Left ventricle myocardium superior (tissue), 1 donor: ENCODE data around the gene SLC7A9. TPM values are rescaled to one million over a fixed set of nuclear protein-coding genes. Genes with fewer than 3 reads are reported as not detected.
"Not testable (repeated sequence)": the region's sequence is repeated elsewhere in the genome, so short reads cannot be mapped to it uniquely, and the experiment has no call there.

Experiments used
- ATAC-seq: fragments of 200-7000 bp; cut with Tn5 transposase; one replicate; pipeline ENCODE4 v1.9.1; 2020; ENCODE audit warnings: mild to moderate bottlenecking, moderate library complexity
- DNase-seq: peaks from one replicate; pipeline ENCODE4 v3.0.0-alpha.2; 2020
- intact Hi-C: fragments of 100-400 bp; cut with micrococcal nuclease; formaldehyde crosslinking; loops from one replicate; pipeline ENCODE4 v1.11.0; 2022
- total RNA-seq: library from RNA; stranded (reverse); fragmentation: NEBNext Ultra II Directional; extraction: Animal tissue kit (Norgen Biotek cat#: 25700); gene quantifications from one replicate; pipeline ENCODE4 v1.2.1, GENCODE V29; 2021
- donor health status: DM: no; HTN: yes; CAD: no; lungs with severe emphysema.

SLC7A9 gene
- total RNA-seq, 1 donor from 2014 or later = not detected

- DNase-seq, ATAC-seq, intact Hi-C loops: not testable (repeated sequence)
These were observed 36.7 kb downstream of the SLC7A9 start for GRCh38 chr19:32832825-32833224.

GRCh38 chr19:32832094-32832493 is 37.5 kb downstream of the SLC7A9 start:
- DNase-seq, intact Hi-C loops, ATAC-seq: not testable (repeated sequence)

- no peak for DNase-seq
- intact Hi-C loops = no loop called here
- ATAC-seq = no peak
These were observed 38.0 kb downstream of the SLC7A9 start for GRCh38 chr19:32831611-32832010.

- DNase-seq (no peak), ATAC-seq (no peak)
- intact Hi-C loops = no loop called here
These were observed 39.1 kb downstream of the SLC7A9 start for GRCh38 chr19:32830231-32831014.

GRCh38 chr19:32829345-32829896 is 40.1 kb downstream of the SLC7A9 start:
- ATAC-seq (no peak), DNase-seq (no peak)
- intact Hi-C loops = no loop called here

GRCh38 chr19:32828643-32829344 is 40.8 kb downstream of the SLC7A9 start:
- ATAC-seq (no peak), DNase-seq (no peak)
- intact Hi-C loops = no loop called here

GRCh38 chr19:32828139-32828538 is 41.4 kb downstream of the SLC7A9 start:
- ATAC-seq (no peak), DNase-seq (no peak)
- intact Hi-C loops = no loop called here

GRCh38 chr19:32824916-32825608 is 44.5 kb downstream of the SLC7A9 start:
- ATAC-seq = no peak

GRCh38 chr19:32824191-32824751 is 45.3 kb downstream of the SLC7A9 start:
- intact Hi-C loops = no loop called here
- no peak for ATAC-seq

More at GRCh38 chr19:32824916-32825608, 44.5 kb downstream of the SLC7A9 start:
- no peak for DNase-seq
- intact Hi-C loops = no loop called here

GRCh38 chr19:32823747-32824102 is 45.8 kb downstream of the SLC7A9 start:
- intact Hi-C loops = no loop called here
- ATAC-seq (no peak), DNase-seq (no peak)

More at GRCh38 chr19:32824191-32824751, 45.3 kb downstream of the SLC7A9 start:
- DNase-seq = no peak

GRCh38 chr19:32822916-32823746 is 46.4 kb downstream of the SLC7A9 start:
- ATAC-seq = no peak
- intact Hi-C loops = no loop called here
- DNase-seq = no peak

- DNase-seq = no peak
- intact Hi-C loops = no loop called here
- ATAC-seq = no peak
These were observed 49.9 kb downstream of the SLC7A9 start for GRCh38 chr19:32819419-32820400.

GRCh38 chr19:32818536-32818935 is 51.0 kb downstream of the SLC7A9 start:
- DNase-seq (no peak), ATAC-seq (no peak)
- intact Hi-C loops = no loop called here

GRCh38 chr19:32817569-32818476 is 51.7 kb downstream of the SLC7A9 start:
- ATAC-seq (no peak), DNase-seq (no peak)
- intact Hi-C loops = no loop called here

- DNase-seq (no peak), ATAC-seq (no peak)
These were observed 52.9 kb downstream of the SLC7A9 start for GRCh38 chr19:32816555-32817099.

GRCh38 chr19:32814624-32815023 is 54.9 kb downstream of the SLC7A9 start:
- intact Hi-C loops = no loop called here
- DNase-seq (no peak), ATAC-seq (no peak)

More at GRCh38 chr19:32816555-32817099, 52.9 kb downstream of the SLC7A9 start:
- intact Hi-C loops = no loop called here
